Sigmoid colon (tissue), 4 donors: ENCODE measurements around the gene SYT13.

ENCODE experiments used
- CTCF ChIP-seq, 4 experiments: fragments of 450-650 bp in 3 of 4; fragments of 200-600 bp in 1 of 4; IDR thresholded peaks; one replicate each; pipeline ENCODE4 v1.5.1; 2016 to 2019; ENCODE audit warnings: antibody characterized with exemption in 4 of 4, mild to moderate bottlenecking in 3 of 4, moderate library complexity in 2 of 4
- POLR2A ChIP-seq, 2 donors: fragments of 450-650 bp; IDR thresholded peaks; one replicate each; pipeline ENCODE4 v1.6.1; 2016; ENCODE audit warnings: antibody characterized with exemption in 2 of 2, mild to moderate bottlenecking in 2 of 2, moderate library complexity in 2 of 2
- POLR2AphosphoS5 ChIP-seq, 4 donors: sonication (generic); formaldehyde crosslinking; IDR thresholded peaks; one replicate each; pipeline ENCODE4 v1.6.1; 2017; ENCODE audit warnings: antibody characterized with exemption in 4 of 4

GRCh38 chr11:45264839-45265515, 21.2 kb downstream of the SYT13 start:
- TF ChIP-seq POLR2A (IDR thresholded peaks at IDR 0.05) (no peak), CTCF (IDR thresholded peaks at IDR 0.05) (no peak), POLR2AphosphoS5 (IDR thresholded peaks at IDR 0.05) (no peak)
